ENCODE measurements around the gene KIF5C. TPM values are rescaled to one million over a fixed set of nuclear protein-coding genes. Genes with fewer than 3 reads are reported as not detected.

The KIF5C gene
- total and polyA plus RNA-seq, 2 experiments from 2014 or later = 45.0 to 49.1 TPM

GRCh38 chr2:148920559-148920958, 45.5 kb downstream of the KIF5C start:
- no peak overlapping the region for H3K4me3 ChIP-seq
- peaks cover 26% of the 10 kb centered on the region for H3K4me1 ChIP-seq (ENCODE audit: insufficient read depth)
- DNase-seq (ENCODE audit: low spot score) = no peak
- H3K36me3 ChIP-seq (ENCODE audit: insufficient read depth) = no peaks in the 10 kb centered on the region
- no peaks in the 10 kb centered on the region for H3K9me2 ChIP-seq (ENCODE audit: insufficient read depth)
- H3K27ac Mint-ChIP-seq = no peak overlapping the region
- no peak; the same call in 2 of the 3 replicates for ATAC-seq
- H3K4me3 Mint-ChIP-seq = no peak overlapping the region
- H3F3A ChIP-seq (replicated peaks; ENCODE audit: low read depth) = no peaks in the 10 kb centered on the region
- no peak overlapping the region for H3K4me2 ChIP-seq
- peaks cover 3% of the 10 kb centered on the region for H3K27me3 Mint-ChIP-seq (ENCODE audit: insufficient read depth, low read depth, poor library complexity)
- peaks cover 41% of the 10 kb centered on the region for H3K79me2 ChIP-seq (replicated peaks; ENCODE audit: insufficient read depth)
- H3K27ac ChIP-seq (ENCODE audit: low read depth) = no peak overlapping the region
- H2AFZ ChIP-seq = no peak overlapping the region
- no peaks in the 10 kb centered on the region for H3K27me3 ChIP-seq (ENCODE audit: insufficient read depth)
- H3K9me3 Mint-ChIP-seq = peaks cover 11% of the 10 kb centered on the region; the same call in 2 of the 3 replicates
- TF ChIP-seq ZNF331 (CRISPR knock-in tag; IDR thresholded peaks at IDR 0.05; ENCODE audit: low read depth) = no peak
- no peak for TF ChIP-seq CTCF (conservative IDR thresholded peaks at IDR 0.05; ENCODE audit: low read depth in 2 of 2)
- TF ChIP-seq REST (IDR thresholded peaks at IDR 0.05; ENCODE audit: unreplicated experiment) = no peak
- no peak for TF ChIP-seq NANOG (IDR thresholded peaks at IDR 0.05; ENCODE audit: borderline replicate concordance)
- no peak for TF ChIP-seq JUNB (IDR thresholded peaks at IDR 0.05; ENCODE audit: unreplicated experiment)
- no peak for TF ChIP-seq EZH2 (IDR thresholded peaks at IDR 0.05; ENCODE audit: low read depth, unreplicated experiment)
- TF ChIP-seq STAT1 (IDR thresholded peaks at IDR 0.05; ENCODE audit: unreplicated experiment) = no peak
- no peak for TF ChIP-seq EZH2phosphoT487 (IDR thresholded peaks at IDR 0.05; ENCODE audit: unreplicated experiment)
- no peak for TF ChIP-seq ZNF462 (CRISPR knock-in tag; IDR thresholded peaks at IDR 0.05)
- TF ChIP-seq POLR2AphosphoS5 (IDR thresholded peaks at IDR 0.05; ENCODE audit: low read depth) = no peak
- no peak for TF ChIP-seq CREB1 (CRISPR knock-in tag; IDR thresholded peaks at IDR 0.05; ENCODE audit: low read depth)
- no peak for TF ChIP-seq ETS1 (IDR thresholded peaks at IDR 0.05)
- no peak for TF ChIP-seq ZNF114 (CRISPR knock-in tag; IDR thresholded peaks at IDR 0.05)
- H4K20me1 ChIP-seq (replicated peaks; ENCODE audit: insufficient read depth) = no peaks in the 10 kb centered on the region; the same call in 1 of the 2 replicates
- H3K4me1 Mint-ChIP-seq = peaks cover 32% of the 10 kb centered on the region
- peaks cover 11% of the 10 kb centered on the region for H3K36me3 Mint-ChIP-seq (ENCODE audit: low read depth)

Measured in GM23338 (cell line).